ENCODE data around the gene ZFAND3. TPM values are rescaled to one million over a fixed set of nuclear protein-coding genes. Genes with fewer than 3 reads are reported as not detected.

Gene ZFAND3
- polyA plus RNA-seq, 1 of the 3 experiments (the other 2 are of a cell fraction) = 16.7 TPM

DNA sequence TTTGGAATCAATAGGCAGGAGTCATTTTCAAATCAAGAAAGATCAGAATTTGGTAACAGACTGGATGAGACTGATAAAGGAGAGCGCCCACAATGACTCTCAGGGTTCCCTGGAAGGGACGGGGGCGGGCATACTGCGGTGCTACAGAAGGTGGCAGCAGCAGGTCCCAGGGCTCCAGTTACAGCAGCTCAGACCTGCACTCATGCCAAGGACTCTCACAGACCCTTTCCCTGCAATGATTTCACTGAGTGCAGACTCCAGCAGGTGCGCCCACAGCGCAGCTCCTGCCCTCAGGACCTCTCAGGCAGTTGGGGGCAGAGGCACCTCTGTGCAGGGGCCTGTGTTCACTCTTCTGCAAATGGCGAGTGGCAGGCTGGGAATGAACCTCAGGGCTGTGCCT lies 359.8 kb downstream of the ZFAND3 start:
- Histone ChIP-seq H3K4me2 (no peak overlapping the region), H2AFZ (ENCODE audit: low read depth) (no peak overlapping the region), H3K27ac (ENCODE audit: low read depth in 2 of 2, low read length in 1 of 2) (no peak overlapping the region), H3K4me3 (ENCODE audit: low read depth in 2 of 2, low read length in 1 of 2) (no peak overlapping the region), H3F3A (replicated peaks; ENCODE audit: insufficient read depth) (no peaks in the 10 kb centered on the region), H3K9ac (no peak overlapping the region), H3K9me2 (no peaks in the 10 kb centered on the region), H3K9me3 (no peaks in the 10 kb centered on the region), H3K36me3 (replicated peaks in 1 of 2; ENCODE audit: control insufficient read depth in 1 of 2, insufficient read depth in 2 of 2, low read length in 1 of 2) (peaks cover 0 to 4% of the 10 kb centered on the region in 2 experiments), H4K20me1 (ENCODE audit: insufficient read depth) (no peaks in the 10 kb centered on the region), H3K4me1 (ENCODE audit: control insufficient read depth in 1 of 2, insufficient read depth in 2 of 2, low read depth in 1 of 2, low read length in 1 of 2) (peaks cover 0 to 12% of the 10 kb centered on the region in 2 experiments; a peak in 1 of 4 replicates), H3K27me3 (ENCODE audit: insufficient read depth) (no peaks in the 10 kb centered on the region), H3K79me2 (ENCODE audit: insufficient read depth) (no peaks in the 10 kb centered on the region)
- TF ChIP-seq RAD21 (IDR thresholded peaks at IDR 0.05; ENCODE audit: low read length) (peak; percentile 25), CHD2 (IDR thresholded peaks at IDR 0.05; ENCODE audit: low read length, partially characterized antibody) (no peak), SMC3 (IDR thresholded peaks at IDR 0.05; ENCODE audit: low read depth, low read length) (peak; percentile 21; the same call in 1 of the 2 replicates), FOSL2 (IDR thresholded peaks at IDR 0.05; ENCODE audit: borderline replicate concordance, low read depth) (no peak), RXRA (IDR thresholded peaks at IDR 0.05; ENCODE audit: borderline replicate concordance, low read depth) (no peak), TAF1 (IDR thresholded peaks at IDR 0.05; ENCODE audit: borderline replicate concordance, low read depth, low read length) (no peak), NFIC (IDR thresholded peaks at IDR 0.05; ENCODE audit: borderline replicate concordance) (no peak), EZH2phosphoT487 (IDR thresholded peaks at IDR 0.05; ENCODE audit: borderline replicate concordance, low read depth) (no peak)
- TF ChIP-seq, protein P1, sequence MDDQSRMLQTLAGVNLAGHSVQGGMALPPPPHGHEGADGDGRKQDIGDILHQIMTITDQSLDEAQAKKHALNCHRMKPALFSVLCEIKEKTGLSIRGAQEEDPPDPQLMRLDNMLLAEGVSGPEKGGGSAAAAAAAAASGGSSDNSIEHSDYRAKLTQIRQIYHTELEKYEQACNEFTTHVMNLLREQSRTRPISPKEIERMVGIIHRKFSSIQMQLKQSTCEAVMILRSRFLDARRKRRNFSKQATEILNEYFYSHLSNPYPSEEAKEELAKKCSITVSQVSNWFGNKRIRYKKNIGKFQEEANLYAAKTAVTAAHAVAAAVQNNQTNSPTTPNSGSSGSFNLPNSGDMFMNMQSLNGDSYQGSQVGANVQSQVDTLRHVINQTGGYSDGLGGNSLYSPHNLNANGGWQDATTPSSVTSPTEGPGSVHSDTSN (IDR thresholded peaks at IDR 0.05) = no peak
- POLR2A ChIA-PET = no interaction called here
- CTCF ChIA-PET = interaction anchor here (1.5 kb wide), 1 partner anchor 391 kb away, joined by 4 read pairs; no protein-coding TSS in a partner anchor
- no peak for DNase-seq
- WGBS (ENCODE audit: low lambda C conversion rate) = 98% methylated on average over 5 of the region's 7 CpGs

DNA sequence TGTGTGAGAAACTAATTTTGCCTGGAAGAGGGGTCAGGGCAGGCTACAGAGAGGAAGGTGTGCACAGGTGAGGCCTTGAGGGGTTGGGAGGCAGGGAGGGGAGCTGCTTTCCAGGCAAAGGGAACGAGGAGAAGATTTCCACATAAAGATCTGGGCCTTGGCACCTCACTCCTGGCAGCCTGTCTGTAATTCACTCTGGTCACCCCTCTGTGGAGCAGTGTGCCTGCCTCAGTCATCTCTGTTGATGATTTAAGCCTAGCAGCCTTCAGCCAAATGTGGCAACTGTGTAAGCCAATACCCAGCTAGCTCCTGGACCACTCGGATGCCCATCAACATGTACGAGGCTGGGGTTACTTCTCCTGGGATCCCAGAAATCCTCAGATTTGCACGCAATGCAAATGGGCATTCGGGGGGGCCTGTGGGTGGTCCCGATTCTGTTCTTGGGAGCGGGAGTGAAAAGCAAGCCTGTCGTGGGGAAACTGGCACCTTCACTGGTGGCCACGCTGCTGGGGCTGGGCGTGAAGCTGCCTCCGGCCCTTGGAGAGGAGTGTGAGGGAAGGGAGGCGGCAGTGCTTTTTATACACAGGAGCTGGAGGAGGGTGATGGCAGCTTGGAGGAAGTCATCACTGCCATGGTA lies 360.4 kb downstream of the ZFAND3 start:
- Histone ChIP-seq H3K9me2 (no peaks in the 10 kb centered on the region), H3K4me1 (ENCODE audit: control insufficient read depth in 1 of 2, insufficient read depth in 2 of 2, low read depth in 1 of 2, low read length in 1 of 2) (peaks cover 0 to 18% of the 10 kb centered on the region in 2 experiments; a peak in 1 of 4 replicates), H3K9me3 (no peaks in the 10 kb centered on the region), H3K36me3 (replicated peaks in 1 of 2; ENCODE audit: control insufficient read depth in 1 of 2, insufficient read depth in 2 of 2, low read length in 1 of 2) (no peaks in the 10 kb centered on the region), H3K79me2 (ENCODE audit: insufficient read depth) (no peaks in the 10 kb centered on the region), H3K4me2 (no peak overlapping the region), H3K4me3 (ENCODE audit: low read depth in 2 of 2, low read length in 1 of 2) (no peak overlapping the region), H4K20me1 (ENCODE audit: insufficient read depth) (no peaks in the 10 kb centered on the region), H3F3A (replicated peaks; ENCODE audit: insufficient read depth) (no peaks in the 10 kb centered on the region), H3K9ac (no peak overlapping the region), H3K27ac (ENCODE audit: low read depth in 2 of 2, low read length in 1 of 2) (no peak overlapping the region), H2AFZ (ENCODE audit: low read depth) (no peak overlapping the region), H3K27me3 (ENCODE audit: insufficient read depth) (no peaks in the 10 kb centered on the region)
- POLR2A ChIA-PET = no interaction called here
- DNase-seq = no peak
- TF ChIP-seq TAF1 (IDR thresholded peaks at IDR 0.05; ENCODE audit: borderline replicate concordance, low read depth, low read length) = no peak
- peak; percentile 11; the same call in 1 of the 2 replicates for TF ChIP-seq RAD21 (IDR thresholded peaks at IDR 0.05; ENCODE audit: low read length)
- no peak for TF ChIP-seq ELF1 (IDR thresholded peaks at IDR 0.05)
- WGBS (ENCODE audit: low lambda C conversion rate) = 96% methylated on average over 12 of the region's 12 CpGs
- CTCF ChIA-PET = interaction anchor here (1.2 to 1.5 kb wide), 2 partner anchors 314 to 391 kb away, joined by 3 to 4 read pairs; no protein-coding TSS in a partner anchor

All from SK-N-SH (cell line).